ENCODE measurements around the gene GTSF1L.

The GTSF1L gene

DNA sequence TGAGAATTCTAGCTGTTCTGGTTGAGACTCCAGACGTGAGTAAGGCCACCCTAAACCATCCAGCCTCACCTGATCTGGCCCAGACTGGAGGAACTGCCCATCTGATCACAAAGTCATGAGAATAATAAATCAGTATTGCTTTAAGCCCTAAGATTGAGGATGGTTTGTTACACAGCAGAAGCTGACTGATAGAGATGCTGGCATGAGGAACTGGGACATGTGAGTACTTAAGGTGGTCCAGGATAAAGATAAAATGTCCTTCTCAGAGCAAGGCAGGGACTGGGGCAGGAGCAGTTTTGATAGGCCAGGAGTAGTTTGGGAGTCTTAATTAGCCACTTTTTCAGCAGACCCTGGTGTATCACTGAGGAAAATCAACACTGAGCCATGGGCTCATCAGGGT, 6.8 kb downstream of the GTSF1L start:
- DNase-seq (ENCODE audit: low read depth in 2 of 2): no peak
- TF ChIP-seq, protein P1, sequence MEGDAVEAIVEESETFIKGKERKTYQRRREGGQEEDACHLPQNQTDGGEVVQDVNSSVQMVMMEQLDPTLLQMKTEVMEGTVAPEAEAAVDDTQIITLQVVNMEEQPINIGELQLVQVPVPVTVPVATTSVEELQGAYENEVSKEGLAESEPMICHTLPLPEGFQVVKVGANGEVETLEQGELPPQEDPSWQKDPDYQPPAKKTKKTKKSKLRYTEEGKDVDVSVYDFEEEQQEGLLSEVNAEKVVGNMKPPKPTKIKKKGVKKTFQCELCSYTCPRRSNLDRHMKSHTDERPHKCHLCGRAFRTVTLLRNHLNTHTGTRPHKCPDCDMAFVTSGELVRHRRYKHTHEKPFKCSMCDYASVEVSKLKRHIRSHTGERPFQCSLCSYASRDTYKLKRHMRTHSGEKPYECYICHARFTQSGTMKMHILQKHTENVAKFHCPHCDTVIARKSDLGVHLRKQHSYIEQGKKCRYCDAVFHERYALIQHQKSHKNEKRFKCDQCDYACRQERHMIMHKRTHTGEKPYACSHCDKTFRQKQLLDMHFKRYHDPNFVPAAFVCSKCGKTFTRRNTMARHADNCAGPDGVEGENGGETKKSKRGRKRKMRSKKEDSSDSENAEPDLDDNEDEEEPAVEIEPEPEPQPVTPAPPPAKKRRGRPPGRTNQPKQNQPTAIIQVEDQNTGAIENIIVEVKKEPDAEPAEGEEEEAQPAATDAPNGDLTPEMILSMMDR (IDR thresholded peaks at IDR 0.05; ENCODE audit: low read depth, low read length): no peak
- H3K4me3 ChIP-seq (replicated peaks in 1 of 2; ENCODE audit: low read depth in 2 of 2, low read length in 2 of 2): no peak overlapping the region

DNA sequence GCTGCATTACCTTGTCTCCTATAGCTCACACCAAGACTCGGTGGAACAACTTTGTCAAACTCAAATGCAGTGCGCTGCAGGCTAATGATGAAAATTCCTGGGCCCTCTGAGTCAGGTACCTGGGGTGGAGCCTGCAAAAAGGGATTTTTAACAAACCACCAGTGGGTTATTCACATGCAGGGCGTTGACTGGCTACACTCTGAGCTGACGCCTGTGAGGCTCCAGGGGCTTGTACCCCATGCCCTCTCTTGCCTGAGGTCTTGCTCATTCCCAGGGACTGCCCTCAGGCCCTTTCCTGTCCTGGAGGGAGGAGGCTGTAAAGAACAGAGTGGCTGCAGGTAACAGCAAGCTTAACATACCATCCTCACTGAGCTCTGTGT, 9.2 kb downstream of the GTSF1L start:
- no peak overlapping the region for H3K4me3 ChIP-seq (replicated peaks in 1 of 2; ENCODE audit: low read depth in 2 of 2, low read length in 2 of 2)
- TF ChIP-seq, protein P1 (IDR thresholded peaks at IDR 0.05; ENCODE audit: low read depth, low read length): no peak

DNA sequence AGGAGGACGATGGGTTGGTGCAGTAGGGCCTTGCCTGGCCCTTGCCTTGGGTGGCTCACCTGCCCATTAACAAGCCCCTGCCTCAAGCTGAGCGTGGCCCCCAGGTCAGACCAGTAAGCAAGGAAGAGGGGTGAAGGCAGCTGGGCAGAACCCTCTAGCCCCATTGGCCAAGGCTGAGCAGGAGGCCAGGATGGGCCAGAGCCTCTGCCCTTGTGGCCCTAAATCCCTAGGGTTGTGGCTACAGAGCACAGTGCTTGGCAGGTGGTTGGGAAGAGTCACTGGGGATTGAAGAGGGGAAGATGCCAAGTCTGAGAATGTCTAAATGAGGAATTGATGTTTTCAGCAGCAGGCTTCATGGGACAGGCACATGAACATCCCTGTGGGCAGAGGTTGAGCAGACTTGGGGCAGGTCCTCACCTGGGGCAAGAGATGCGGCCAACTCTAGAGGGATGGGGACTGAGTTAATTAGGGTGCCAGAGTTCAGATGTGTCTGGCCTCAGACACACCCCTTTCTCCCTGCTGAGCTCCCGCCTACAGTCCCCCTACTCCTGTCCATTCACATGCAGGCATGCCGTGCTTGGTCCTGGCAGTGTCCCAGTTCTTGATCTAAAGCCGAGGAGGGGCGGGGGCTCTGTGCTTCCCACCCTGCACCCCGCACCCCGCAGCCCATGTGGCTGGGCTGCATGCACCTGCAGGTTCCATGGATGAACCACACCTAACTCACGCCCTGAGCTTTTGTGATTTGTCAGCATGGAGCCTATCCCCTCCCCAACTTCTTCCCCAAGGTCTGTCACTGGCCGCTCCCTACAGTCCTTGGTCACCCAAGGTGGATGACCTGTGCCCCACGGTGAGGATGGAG, 9.8 kb downstream of the GTSF1L start:
- TF ChIP-seq, protein P1 (IDR thresholded peaks at IDR 0.05; ENCODE audit: low read depth, low read length): no peak
- no peak overlapping the region for H3K4me3 ChIP-seq (replicated peaks in 1 of 2; ENCODE audit: low read depth in 2 of 2, low read length in 2 of 2)
- no peak for DNase-seq (ENCODE audit: low read depth in 2 of 2)

More for the DNA sequence above, 9.2 kb downstream of the GTSF1L start:
- DNase-seq (ENCODE audit: low read depth in 2 of 2): no peak

DNA sequence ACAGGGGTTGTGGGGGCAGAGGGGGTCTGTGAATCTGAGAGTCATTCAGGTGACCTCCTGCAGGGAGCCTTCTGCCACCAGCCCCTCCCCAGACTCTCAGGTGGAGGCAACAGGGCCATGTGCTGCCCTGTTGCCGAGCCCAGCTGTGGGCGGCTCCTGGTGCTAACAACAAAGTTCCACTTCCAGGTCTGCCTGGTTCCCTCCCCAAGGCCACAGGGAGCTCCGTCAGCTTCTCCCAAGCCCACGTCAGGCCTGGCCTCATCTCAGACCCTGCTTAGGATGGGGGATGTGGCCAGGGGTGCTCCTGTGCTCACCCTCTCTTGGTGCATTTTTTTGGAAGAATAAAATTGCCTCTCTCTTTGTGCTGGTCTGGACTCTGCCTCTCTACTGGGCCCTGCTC, 10.7 kb downstream of the GTSF1L start:
- DNase-seq (ENCODE audit: low read depth in 2 of 2): no peak
- TF ChIP-seq, protein P1 (IDR thresholded peaks at IDR 0.05; ENCODE audit: low read depth, low read length): no peak
- H3K4me3 ChIP-seq (replicated peaks in 1 of 2; ENCODE audit: low read depth in 2 of 2, low read length in 2 of 2): no peak overlapping the region

DNA sequence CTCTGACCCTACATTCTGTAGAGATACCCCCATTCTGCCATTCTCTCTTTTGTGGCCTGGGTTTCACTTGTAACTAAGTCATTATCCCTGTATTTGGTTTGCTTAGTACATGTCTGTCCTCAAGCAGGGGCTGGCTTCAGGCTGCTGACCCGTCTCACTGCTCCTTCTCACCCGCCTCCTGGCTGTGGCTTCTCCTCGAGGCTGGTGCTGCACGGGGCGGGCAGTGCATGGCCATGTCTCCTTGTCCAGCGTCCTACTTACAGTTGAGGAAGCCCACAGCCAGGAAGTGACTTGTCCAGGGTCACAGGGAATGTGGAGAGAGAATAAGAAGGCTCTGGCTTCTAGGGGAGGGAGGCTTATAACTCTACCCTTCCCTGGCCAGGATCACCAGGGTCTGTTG, 11.3 kb downstream of the GTSF1L start:
- H3K4me3 ChIP-seq (replicated peaks in 1 of 2; ENCODE audit: low read depth in 2 of 2, low read length in 2 of 2): no peak overlapping the region
- no peak for DNase-seq (ENCODE audit: low read depth in 2 of 2)
- TF ChIP-seq, protein P1 (IDR thresholded peaks at IDR 0.05; ENCODE audit: low read depth, low read length): no peak

DNA sequence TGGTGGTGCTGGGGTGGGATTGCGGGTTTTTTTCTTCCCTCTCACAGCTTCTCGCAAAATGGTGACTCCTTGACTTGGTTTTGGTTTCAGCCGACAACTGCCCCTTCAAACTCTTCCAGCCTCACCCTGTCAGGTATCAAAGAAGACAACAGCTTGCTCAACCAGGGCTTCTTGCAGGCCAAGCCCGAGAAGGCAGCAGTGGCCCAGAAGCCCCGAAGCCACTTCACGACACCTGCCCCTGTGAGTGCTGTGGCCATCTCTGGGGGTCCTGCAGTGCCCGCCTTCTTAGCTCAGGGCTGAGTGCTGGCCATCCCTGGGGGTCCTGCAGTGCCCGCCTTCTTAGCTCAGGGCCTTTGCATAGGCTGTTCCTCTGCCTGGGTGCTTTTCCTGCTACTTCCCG, 11.8 kb downstream of the GTSF1L start:
- TF ChIP-seq, protein P1 (IDR thresholded peaks at IDR 0.05; ENCODE audit: low read depth, low read length): no peak
- no peak overlapping the region for H3K4me3 ChIP-seq (replicated peaks in 1 of 2; ENCODE audit: low read depth in 2 of 2, low read length in 2 of 2)
- DNase-seq (ENCODE audit: low read depth in 2 of 2): no peak
